NCI-H1694 (cell line): ENCODE measurements around the gene ITM2A.

Source experiments
- DNase-seq: peaks from one replicate; lab custom pipeline; 2025; lab: John Stamatoyannopoulos, UW

ITM2A gene

GRCh38 chrX:79366873-79367749, at the start of gene ITM2A:
TSS of gene ITM2A (minus strand) at chrX:79367334. CDS start at chrX:79367215, 119 bp downstream.
- DNase-seq = no peak

GRCh38 chrX:79415056-79415455, 47.9 kb upstream of the ITM2A start:
- no peak for DNase-seq

DNA sequence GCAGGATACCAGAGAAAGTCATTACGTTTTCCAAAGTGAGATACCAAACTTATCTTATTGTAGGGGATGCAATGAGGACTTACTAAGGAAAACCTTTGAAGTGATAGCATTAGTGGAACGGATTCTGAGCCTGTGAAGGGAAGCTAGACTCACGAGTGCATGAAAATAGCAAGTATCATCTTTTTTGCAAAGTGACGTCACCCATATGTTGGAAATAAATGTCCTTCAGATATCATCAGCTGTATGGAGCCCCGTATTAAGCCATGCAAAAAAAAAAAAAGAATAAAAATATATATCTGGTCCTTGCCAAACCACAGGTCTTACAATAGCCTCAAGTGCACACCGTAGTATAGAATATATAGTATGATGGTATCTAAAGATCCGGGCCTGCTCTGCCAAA, 46.8 kb upstream of the ITM2A start:
- no peak for DNase-seq

DNA sequence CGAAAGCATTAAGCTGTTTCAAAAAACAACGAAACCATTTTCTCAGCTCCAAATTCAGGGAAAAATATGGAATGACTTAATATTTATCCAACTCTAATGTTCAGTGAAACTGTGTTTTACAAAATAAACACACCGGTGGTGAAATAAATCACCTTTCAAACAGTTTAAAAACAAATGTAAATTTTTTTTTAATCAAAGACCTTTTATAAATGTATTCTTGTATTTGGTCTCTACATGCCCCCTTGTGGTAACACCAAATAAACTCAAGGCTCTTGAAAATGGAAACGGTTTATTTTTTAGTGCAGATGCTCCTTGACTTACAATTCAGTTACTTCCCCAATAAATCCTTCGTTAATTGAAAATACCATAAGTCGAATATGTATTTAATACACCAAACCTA, 45.8 kb upstream of the ITM2A start:
- no peak for DNase-seq

- no peak for DNase-seq
These were observed 45.0 kb upstream of the ITM2A start for GRCh38 chrX:79412166-79412565.

GRCh38 chrX:79409657-79410056, 42.5 kb upstream of the ITM2A start:
- DNase-seq = no peak

- DNase-seq = no peak
These were observed 41.6 kb upstream of the ITM2A start for GRCh38 chrX:79408623-79409322.

DNA sequence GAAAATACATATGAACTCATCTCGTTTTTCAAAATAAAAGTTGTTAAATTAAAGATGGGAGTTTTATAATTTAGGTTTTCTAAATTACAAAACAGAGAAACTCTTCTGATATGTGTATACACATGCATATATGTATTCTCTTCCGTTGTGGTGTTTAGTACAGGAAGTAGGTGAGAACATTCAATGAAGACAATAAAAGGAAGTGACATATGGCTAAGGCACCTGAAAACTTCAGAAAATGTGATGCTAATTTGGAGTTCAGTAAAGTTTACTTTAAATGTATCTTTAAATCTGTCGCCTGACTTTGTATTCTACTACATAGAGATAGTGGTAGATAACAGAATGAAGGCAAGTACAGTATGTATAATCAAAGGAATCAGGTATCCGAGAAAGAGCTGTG, 33.5 kb upstream of the ITM2A start:
- DNase-seq = no peak

- no peak for DNase-seq
These were observed 8.2 kb upstream of the ITM2A start for GRCh38 chrX:79375340-79375739.

- DNase-seq = no peak
These were observed 4.5 kb upstream of the ITM2A start for GRCh38 chrX:79371640-79372039.

DNA sequence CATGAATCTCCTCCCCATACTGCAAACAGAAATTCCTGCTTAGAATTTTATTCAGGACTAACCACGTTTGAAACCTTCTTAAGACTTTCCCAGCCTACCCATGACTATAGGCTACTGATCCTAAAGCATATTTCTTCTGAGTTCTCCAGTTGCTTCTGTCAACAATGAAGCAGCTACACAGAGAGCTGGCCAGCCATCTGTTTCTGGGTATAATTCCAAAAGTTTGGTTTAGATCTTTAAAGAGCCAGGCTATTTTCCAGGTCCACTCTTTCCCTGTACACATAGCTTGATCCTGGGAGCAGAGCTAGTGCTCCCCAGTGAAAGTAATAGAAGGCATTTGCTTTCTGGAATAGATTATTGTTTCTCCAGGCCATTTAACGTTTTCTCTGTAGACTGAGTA, 4.0 kb upstream of the ITM2A start:
- no peak for DNase-seq

DNA sequence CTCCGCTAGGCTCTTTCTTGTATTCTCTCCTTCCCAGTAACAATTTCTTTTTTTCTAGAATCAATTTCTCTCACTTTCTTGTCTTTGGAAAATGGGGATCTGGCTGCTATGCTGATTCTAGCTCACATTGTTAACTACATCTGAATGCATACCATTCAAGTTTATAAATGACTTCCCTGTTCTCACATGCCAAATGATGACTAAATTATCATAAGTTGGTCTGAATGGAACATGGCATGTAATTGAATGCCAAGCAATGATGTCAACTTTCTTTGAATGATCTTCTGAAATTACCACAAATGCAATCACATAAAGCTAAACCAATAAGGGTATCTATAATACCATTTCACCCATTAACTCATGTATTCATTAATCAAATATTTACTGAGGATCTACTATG, 2.7 kb upstream of the ITM2A start:
- DNase-seq = no peak

GRCh38 chrX:79368441-79368840, 1.3 kb upstream of the ITM2A start:
- DNase-seq = no peak

DNA sequence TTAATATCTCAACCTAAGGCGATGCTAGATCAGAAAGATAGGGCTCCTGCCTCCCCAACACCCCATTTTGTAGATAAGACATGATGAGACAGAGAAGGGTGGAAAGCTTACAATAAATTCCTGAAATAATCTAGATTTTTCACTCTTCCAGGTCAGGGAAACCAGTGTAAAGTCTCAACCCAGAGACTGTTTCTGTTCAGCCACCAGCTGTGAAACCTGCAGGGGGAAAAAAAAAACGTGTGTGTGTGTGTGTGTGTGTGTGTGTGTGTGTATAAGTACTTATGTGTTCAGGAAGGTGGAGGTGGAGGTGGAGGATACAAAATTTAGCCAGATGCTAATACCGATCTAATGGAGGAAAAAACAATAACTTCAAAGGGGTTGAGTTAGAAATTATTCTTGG, 773 bp upstream of the ITM2A start:
- DNase-seq = no peak

DNA sequence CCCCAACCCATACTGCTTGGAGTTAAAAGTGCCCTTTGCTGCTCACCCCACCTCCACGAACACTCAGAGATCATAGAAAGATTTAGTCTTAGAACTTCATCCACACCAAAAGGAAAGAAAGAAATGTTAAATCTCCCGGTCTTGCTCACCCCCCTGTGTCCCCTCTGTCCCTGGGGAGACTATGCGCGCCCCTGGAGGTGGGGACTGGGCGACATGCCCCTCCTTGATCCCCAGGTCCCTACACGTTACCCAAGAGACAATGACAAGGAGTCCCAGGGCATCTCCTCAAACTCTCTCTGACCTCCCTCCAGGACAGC, 620 bp downstream of the ITM2A start:
- no peak for DNase-seq

GRCh38 chrX:79365591-79365990, 1.5 kb downstream of the ITM2A start:
- no peak for DNase-seq

DNA sequence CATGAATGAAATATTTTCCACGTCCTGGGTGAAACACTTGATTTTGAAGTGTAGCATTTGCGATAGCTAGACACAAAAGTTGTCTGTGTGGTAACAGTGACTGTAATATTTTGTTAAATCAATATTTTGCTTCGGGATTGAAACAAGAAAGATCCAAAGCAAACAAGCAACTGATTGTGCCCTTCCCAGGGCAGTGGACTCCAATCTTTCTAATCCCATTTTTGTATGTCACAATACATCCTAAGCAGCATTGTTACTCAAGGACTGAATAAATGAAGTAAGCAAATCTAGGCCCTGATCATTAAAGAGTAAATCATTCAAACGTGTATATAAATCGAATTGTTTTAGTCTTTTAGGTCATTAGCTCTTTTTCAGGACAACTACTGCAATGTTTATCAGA, 2.8 kb downstream of the ITM2A start:
- no peak for DNase-seq

- no peak for DNase-seq
These were observed 5.8 kb downstream of the ITM2A start for GRCh38 chrX:79361192-79361870.

DNA sequence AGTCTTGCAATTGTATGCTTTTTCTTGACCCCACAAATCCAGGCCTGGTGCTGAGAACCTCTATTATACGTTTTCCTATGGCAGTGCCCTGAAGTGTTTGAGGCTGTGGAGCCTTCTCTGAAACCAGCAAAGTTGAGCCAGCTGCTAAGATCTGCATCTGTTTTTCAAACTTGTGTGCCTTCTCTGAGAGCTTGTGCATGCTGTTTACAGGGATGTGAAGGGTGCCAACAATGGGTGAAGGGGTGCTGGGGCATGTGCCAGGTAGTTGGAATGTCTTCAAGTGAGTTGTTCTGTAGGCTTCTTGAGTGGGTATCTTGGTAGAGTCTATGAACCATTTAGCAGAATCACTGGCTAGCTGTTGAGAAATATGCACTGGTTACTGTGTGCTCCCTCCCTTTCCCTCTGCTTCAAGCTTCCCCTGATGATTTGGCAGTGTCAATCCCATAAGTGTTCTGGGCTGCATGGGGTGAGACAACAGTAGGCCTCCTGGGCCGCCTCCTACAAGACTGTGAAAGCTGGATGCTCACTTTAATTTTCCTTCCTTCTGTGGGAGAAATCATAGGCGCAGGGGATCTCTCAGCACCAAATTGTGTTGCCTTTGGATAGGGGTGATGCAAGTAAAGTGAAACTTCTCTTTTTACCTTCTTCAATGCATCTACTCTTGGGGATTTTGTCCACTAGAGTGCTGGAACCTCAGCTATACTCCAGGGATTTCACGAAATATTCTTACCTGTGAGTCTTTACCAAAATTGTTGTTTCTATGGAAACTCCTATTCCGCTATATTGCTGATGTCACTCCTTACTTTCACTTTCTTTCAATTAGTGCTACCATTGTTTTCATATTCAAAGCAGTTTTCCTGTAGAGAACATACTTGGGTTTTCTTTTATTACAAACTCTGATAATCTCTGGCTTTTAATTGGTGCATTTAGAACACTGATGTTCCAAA, 30.0 kb downstream of the ITM2A start:
- DNase-seq = no peak

- no peak for DNase-seq
These were observed 37.1 kb downstream of the ITM2A start for GRCh38 chrX:79330022-79330421.

GRCh38 chrX:79325263-79325958, 41.7 kb downstream of the ITM2A start:
- no peak for DNase-seq
